Muscle layer of duodenum (tissue), 2 donors: Measurements from ENCODE around the gene EVI5L.

ENCODE experiments used
- H3K27ac ChIP-seq: one replicate; pipeline ENCODE4 v1.7.0; 2013; ENCODE audit warnings: mild to moderate bottlenecking, low read length
- H3K27me3 ChIP-seq: one replicate; pipeline ENCODE4 v1.7.0; 2013; ENCODE audit warnings: low read depth, mild to moderate bottlenecking, control low read depth, low read length
- H3K36me3 ChIP-seq, 2 donors: one replicate each; pipeline ENCODE4 v1.7.0; 2013; ENCODE audit warnings: low read length in 2 of 2, control low read depth in 1 of 2, mild to moderate bottlenecking in 1 of 2; ENCODE audit not compliant: insufficient read depth in 2 of 2, control insufficient read depth in 1 of 2
- H3K4me1 ChIP-seq, 2 donors: one replicate each; pipeline ENCODE4 v1.7.0; 2013; ENCODE audit warnings: low read length in 2 of 2, mild to moderate bottlenecking in 2 of 2, control low read depth in 1 of 2, moderate library complexity in 1 of 2; ENCODE audit not compliant: insufficient read depth in 2 of 2, control insufficient read depth in 1 of 2
- H3K4me3 ChIP-seq, 2 donors: one replicate each; pipeline ENCODE4 v1.7.0; 2013; ENCODE audit warnings: low read length in 2 of 2, low read depth in 1 of 2, mild to moderate bottlenecking in 1 of 2
- H3K9me3 ChIP-seq, 2 donors: one replicate each; pipeline ENCODE4 v1.7.0; 2013; ENCODE audit warnings: low read length in 2 of 2, control low read depth in 1 of 2, mild to moderate bottlenecking in 1 of 2; ENCODE audit not compliant: control insufficient read depth in 1 of 2
- donor health status: healthy.

The EVI5L gene

GRCh38 chr19:7829561-7830271 lies at the start of gene EVI5L:
TSS of gene EVI5L (plus strand) at chr19:7830218. CDS start at chr19:7846543, 16,325 bp downstream.
- H3K27me3 ChIP-seq, result no peaks in the 10 kb centered on the region
- peak within 1 kb of the TSS; percentile 39 to 71 for H3K4me3 ChIP-seq
- peaks cover 0 to 36% of the 10 kb centered on the region in 2 donors for H3K4me1 ChIP-seq
- no peak within 1 kb of the TSS for H3K27ac ChIP-seq
- no peaks in the 10 kb centered on the region for H3K36me3 ChIP-seq
- no peaks in the 10 kb centered on the region for H3K9me3 ChIP-seq

- Histone ChIP-seq H3K36me3 (no peaks in the 10 kb centered on the region), H3K9me3 (no peaks in the 10 kb centered on the region), H3K4me3 (no peak overlapping the region), H3K27me3 (no peaks in the 10 kb centered on the region), H3K4me1 (no peaks in the 10 kb centered on the region), H3K27ac (no peak overlapping the region)
Measured at GRCh38 chr19:7781157-7781556, 48.9 kb upstream of the EVI5L start.

DNA sequence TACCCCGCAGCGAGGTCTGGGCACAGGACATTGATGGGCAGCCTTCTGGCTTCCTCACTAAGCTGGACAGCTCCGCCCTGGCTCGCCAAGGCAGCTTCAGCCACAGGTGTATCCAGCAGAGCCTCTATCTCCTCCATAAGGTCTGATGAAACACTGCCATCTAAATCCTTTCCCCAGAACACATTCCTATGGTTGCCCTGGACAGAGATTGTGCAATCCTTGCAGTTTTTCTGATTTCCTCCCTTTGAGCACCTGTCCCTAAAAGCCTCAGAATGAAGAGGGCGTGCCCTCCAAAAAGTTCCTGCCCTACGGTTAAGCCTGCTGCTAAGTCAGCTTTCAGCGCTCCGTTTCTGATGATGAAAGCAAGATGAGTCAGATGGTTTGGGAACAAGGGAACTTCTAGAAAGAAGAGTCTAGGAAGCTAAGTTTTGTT lies 46.0 kb upstream of the EVI5L start:
- H3K4me1 ChIP-seq, result peaks cover 0 to 9% of the 10 kb centered on the region in 2 donors
- H3K27me3 ChIP-seq, result peaks cover 12% of the 10 kb centered on the region
- H3K4me3 ChIP-seq, result no peak overlapping the region
- no peaks in the 10 kb centered on the region for H3K9me3 ChIP-seq
- H3K27ac ChIP-seq, result no peak overlapping the region
- no peaks in the 10 kb centered on the region for H3K36me3 ChIP-seq

- no peak overlapping the region for H3K4me3 ChIP-seq
- H3K27me3 ChIP-seq, result peaks cover 18% of the 10 kb centered on the region
- no peaks in the 10 kb centered on the region for H3K36me3 ChIP-seq
- peaks cover 0 to 16% of the 10 kb centered on the region in 2 donors for H3K4me1 ChIP-seq
- H3K27ac ChIP-seq, result no peak overlapping the region
- H3K9me3 ChIP-seq, result no peaks in the 10 kb centered on the region
Measured at GRCh38 chr19:7784856-7785255, 45.2 kb upstream of the EVI5L start.

DNA sequence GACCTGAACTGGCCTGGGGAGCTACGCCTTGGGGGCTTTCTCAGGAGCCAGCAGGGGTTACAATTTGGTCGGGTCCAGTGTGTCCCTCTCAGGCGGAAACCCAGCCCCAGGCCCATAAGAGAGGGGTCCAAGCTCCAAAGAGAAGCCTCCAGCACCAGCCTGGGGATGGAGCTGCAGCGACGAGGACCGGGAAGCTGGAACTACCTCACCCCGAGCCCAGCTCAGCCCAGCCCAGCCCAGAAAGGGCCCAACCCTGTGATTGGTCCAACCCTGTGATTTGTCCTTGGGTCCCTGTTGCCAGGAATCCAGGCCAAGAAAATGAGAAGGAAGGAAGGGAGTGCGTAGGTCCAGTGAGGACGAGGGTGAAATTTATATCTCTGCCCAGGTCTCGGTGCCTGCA lies 42.9 kb upstream of the EVI5L start:
- H3K4me3 ChIP-seq, result no peak overlapping the region
- H3K27me3 ChIP-seq, result peaks cover 18% of the 10 kb centered on the region
- no peak overlapping the region for H3K27ac ChIP-seq

GRCh38 chr19:7787602-7788177 lies 42.3 kb upstream of the EVI5L start:
- no peaks in the 10 kb centered on the region for H3K36me3 ChIP-seq
- peaks cover 0 to 16% of the 10 kb centered on the region in 2 donors for H3K4me1 ChIP-seq
- peak overlapping the region in 1 of 2 donors; percentile 24 for H3K4me3 ChIP-seq
- no peaks in the 10 kb centered on the region for H3K9me3 ChIP-seq
- H3K27me3 ChIP-seq, result peaks cover 18% of the 10 kb centered on the region
- H3K27ac ChIP-seq, result no peak overlapping the region

More for the DNA sequence above, 42.9 kb upstream of the EVI5L start:
- Histone ChIP-seq H3K36me3 (no peaks in the 10 kb centered on the region), H3K9me3 (no peaks in the 10 kb centered on the region), H3K4me1 (peaks cover 0 to 16% of the 10 kb centered on the region in 2 donors)

DNA sequence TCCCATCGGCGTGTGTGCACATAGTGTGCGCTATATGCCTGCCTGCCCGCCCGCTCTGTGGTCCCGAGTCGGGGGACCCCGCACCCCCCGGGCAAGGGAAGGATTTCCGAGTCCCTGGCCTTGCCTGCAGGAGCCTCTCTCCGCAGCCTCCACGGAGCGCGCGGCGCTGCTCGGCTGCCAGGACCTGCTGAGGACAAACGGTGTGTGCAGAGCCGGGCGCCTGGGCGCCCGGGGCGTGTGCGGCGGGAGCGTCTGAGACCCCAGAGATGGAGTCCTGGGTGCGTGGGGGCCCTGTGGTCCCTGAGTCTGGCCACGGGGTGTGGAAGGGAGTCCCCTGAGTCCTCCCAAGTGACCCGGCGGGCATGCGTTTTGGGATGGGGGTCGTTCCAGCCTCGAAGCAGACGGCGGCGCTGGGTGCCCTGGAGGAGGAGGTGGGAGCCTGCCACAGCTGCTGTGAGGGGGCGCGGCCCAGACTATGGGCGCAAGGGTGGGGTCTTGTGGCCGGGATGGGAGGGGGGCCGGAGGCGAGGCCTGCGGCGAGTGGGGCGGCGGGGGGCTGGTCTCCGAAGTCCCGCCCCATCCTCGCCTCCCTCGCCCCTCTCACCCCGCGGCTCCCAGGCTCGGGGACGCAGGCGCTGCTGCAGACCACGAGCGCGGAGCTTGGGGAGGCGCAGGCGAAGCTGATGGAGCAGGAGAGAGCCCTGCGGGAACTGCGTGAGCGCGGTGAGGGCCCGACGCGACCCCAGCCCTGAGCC lies 41.7 kb upstream of the EVI5L start:
- peaks cover 18% of the 10 kb centered on the region for H3K27me3 ChIP-seq
- peaks cover 0 to 16% of the 10 kb centered on the region in 2 donors for H3K4me1 ChIP-seq
- H3K4me3 ChIP-seq, result peak overlapping the region in 1 of 2 donors; percentile 24
- H3K36me3 ChIP-seq, result no peaks in the 10 kb centered on the region
- no peak overlapping the region for H3K27ac ChIP-seq
- H3K9me3 ChIP-seq, result no peaks in the 10 kb centered on the region

- no peaks in the 10 kb centered on the region for H3K9me3 ChIP-seq
- H3K4me1 ChIP-seq, result peaks cover 0 to 16% of the 10 kb centered on the region in 2 donors
- no peak overlapping the region for H3K27ac ChIP-seq
- H3K27me3 ChIP-seq, result peaks cover 18% of the 10 kb centered on the region
- H3K4me3 ChIP-seq, result no peak overlapping the region
- H3K36me3 ChIP-seq, result no peaks in the 10 kb centered on the region
Measured at GRCh38 chr19:7788933-7789323, 41.1 kb upstream of the EVI5L start.

- peaks cover 18% of the 10 kb centered on the region for H3K27me3 ChIP-seq
Measured at GRCh38 chr19:7789447-7789846, 40.6 kb upstream of the EVI5L start.

GRCh38 chr19:7790416-7790815 lies 39.6 kb upstream of the EVI5L start:
- Histone ChIP-seq H3K27ac (no peak overlapping the region), H3K9me3 (no peaks in the 10 kb centered on the region), H3K4me3 (no peak overlapping the region), H3K27me3 (peaks cover 18% of the 10 kb centered on the region), H3K4me1 (peaks cover 0 to 16% of the 10 kb centered on the region in 2 donors), H3K36me3 (no peaks in the 10 kb centered on the region)

More at GRCh38 chr19:7789447-7789846, 40.6 kb upstream of the EVI5L start:
- Histone ChIP-seq H3K27ac (no peak overlapping the region), H3K4me1 (peaks cover 0 to 16% of the 10 kb centered on the region in 2 donors), H3K36me3 (no peaks in the 10 kb centered on the region), H3K9me3 (no peaks in the 10 kb centered on the region), H3K4me3 (no peak overlapping the region)

DNA sequence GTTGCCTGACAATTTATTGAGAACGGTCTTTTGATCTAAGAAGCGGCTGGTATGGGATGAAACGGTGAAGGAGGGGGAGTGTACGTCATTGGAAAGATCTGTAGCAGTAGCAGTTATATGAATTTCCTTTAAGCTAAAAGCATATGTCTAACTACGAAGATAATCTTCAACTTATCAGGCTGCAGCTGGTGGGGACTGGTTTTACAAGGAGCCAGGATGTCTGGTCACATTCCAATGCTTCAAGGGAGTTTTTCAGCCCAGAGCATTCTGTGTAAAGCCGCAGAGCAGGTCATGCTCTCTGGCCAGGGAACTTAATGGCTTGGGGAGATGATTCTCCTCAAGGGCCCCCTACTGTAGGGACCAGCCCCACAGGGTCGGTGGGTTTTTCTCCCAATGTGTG lies 37.7 kb upstream of the EVI5L start:
- H3K4me1 ChIP-seq, result peaks cover 0 to 16% of the 10 kb centered on the region in 2 donors
- H3K27me3 ChIP-seq, result peaks cover 17% of the 10 kb centered on the region
- no peaks in the 10 kb centered on the region for H3K36me3 ChIP-seq
- no peaks in the 10 kb centered on the region for H3K9me3 ChIP-seq
- H3K27ac ChIP-seq, result no peak overlapping the region
- H3K4me3 ChIP-seq, result no peak overlapping the region
